ENCODE results near the gene EPHA7. TPM values are rescaled to one million over a fixed set of nuclear protein-coding genes. Genes with fewer than 3 reads are reported as not detected.

Gene EPHA7
- total RNA-seq, 1 experiment from 2014 or later = 9.5 TPM

DNA sequence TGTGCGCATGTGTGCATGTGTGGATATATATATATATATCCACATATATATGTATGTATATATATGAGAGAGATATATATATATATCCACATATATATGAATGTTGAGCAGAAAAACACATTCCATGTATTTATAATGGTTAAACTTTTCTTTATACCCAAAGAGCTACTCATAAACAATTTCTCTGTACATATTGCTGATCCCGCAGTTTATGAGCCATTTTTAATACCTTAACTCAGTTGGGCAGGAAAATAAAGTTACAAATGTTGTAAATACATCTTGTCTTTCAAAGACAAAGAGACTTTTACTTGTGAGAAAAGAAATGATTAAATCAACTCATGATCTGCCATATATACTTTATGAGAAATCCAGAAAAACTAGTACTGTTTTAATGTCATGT is 18.1 kb upstream of the EPHA7 start:
- H3K36me3 Mint-ChIP-seq (ENCODE audit: insufficient read depth in 1 of 3, low read depth in 3 of 3) = no peaks in the 10 kb centered on the region; a peak in 1 of 7 replicates
- no peak overlapping the region for H4K8ac ChIP-seq (replicated peaks; ENCODE audit: insufficient read length, low read depth, low read length)

More for the DNA sequence above, 18.1 kb upstream of the EPHA7 start:
- no peak for TF ChIP-seq CTCF (conservative IDR thresholded peaks at IDR 0.05)
- Histone ChIP-seq H2BK15ac (ENCODE audit: low read depth, low read length) (no peak overlapping the region), H3K27me3 (ENCODE audit: insufficient read depth, low read length) (no peaks in the 10 kb centered on the region), H4K20me1 (ENCODE audit: control insufficient read depth, insufficient read depth, insufficient read length) (no peaks in the 10 kb centered on the region), H2AFZ (ENCODE audit: low read length) (no peak overlapping the region), H4K5ac (ENCODE audit: insufficient read length, low read depth, low read length) (no peak overlapping the region), H3K4me2 (ENCODE audit: insufficient read depth, insufficient read length, low read length) (no peak overlapping the region), H3T11ph (ENCODE audit: low read length) (no peak overlapping the region), H2BK5ac (ENCODE audit: insufficient read length, low read length) (no peak overlapping the region), H2BK120ac (ENCODE audit: low read depth, low read length, poor library complexity, severe bottlenecking) (no peak overlapping the region), H2BK20ac (ENCODE audit: low read depth, low read length, poor library complexity, severe bottlenecking) (no peak overlapping the region), H3K14ac (ENCODE audit: insufficient read depth, low read length) (no peak overlapping the region), H3K27ac (ENCODE audit: insufficient read length, low read depth, low read length) (no peak overlapping the region), H3K9me3 (ENCODE audit: control insufficient read depth, low read depth, low read length) (no peaks in the 10 kb centered on the region), H3K4ac (ENCODE audit: low read depth, low read length) (no peak overlapping the region), H2AK5ac (ENCODE audit: insufficient read length, low read length) (no peak overlapping the region), H3K9ac (ENCODE audit: extremely low read depth, insufficient read length, low read length) (no peak overlapping the region), H3K4me1 (ENCODE audit: insufficient read depth, low read length) (no peaks in the 10 kb centered on the region), H4K91ac (ENCODE audit: insufficient read length, low read depth, low read length) (no peak overlapping the region), H3K23ac (ENCODE audit: insufficient read length, low read depth, low read length) (no peak overlapping the region), H3K23me2 (ENCODE audit: insufficient read length, low read depth, low read length, poor library complexity, severe bottlenecking) (no peaks in the 10 kb centered on the region), H2BK12ac (ENCODE audit: insufficient read length, low read depth, low read length) (no peak overlapping the region), H3K18ac (ENCODE audit: insufficient read length, low read depth, low read length) (no peak overlapping the region), H3K79me1 (ENCODE audit: insufficient read depth, low read depth, low read length, poor library complexity, severe bottlenecking) (no peaks in the 10 kb centered on the region), H3K79me2 (ENCODE audit: insufficient read depth, low read length) (no peaks in the 10 kb centered on the region), H3K56ac (ENCODE audit: insufficient read length, low read depth, low read length) (no peak overlapping the region)
- Mint-ChIP-seq H3K27me3 (ENCODE audit: low read depth) (no peaks in the 10 kb centered on the region), H3K4me3 (no peak overlapping the region), H3K27ac (no peak overlapping the region), H3K4me1 (no peaks in the 10 kb centered on the region), H3K9me3 (no peaks in the 10 kb centered on the region; a peak in 1 of 5 replicates)
- no peak for DNase-seq
- whole genome bisulfite sequencing (ENCODE audit: extremely low coverage, insufficient read length, low lambda C conversion rate) = no CpG with 5 or more reads among the region's 2 CpGs

All from H9 (cell line).